Heart right ventricle (tissue), 16 donors: Measurements from ENCODE around the gene PPM1J. TPM values are rescaled to one million over a fixed set of nuclear protein-coding genes. Genes with fewer than 3 reads are reported as not detected.
A peak's percentile ranks its signal among the peaks of the same experiment; 100 is the strongest.

Experiments used
- ATAC-seq, 8 donors: fragments of 200-7000 bp; cut with Tn5 transposase; one replicate each; pipeline ENCODE4 v1.9.1; 2020; ENCODE audit warnings: mild to moderate bottlenecking in 8 of 8, moderate library complexity in 8 of 8, moderate number of reproducible peaks in 1 of 8
- DNase-seq, 2 donors: peaks; one replicate each; pipeline ENCODE4 v3.0.0-alpha.2; 2020
- H3K27ac ChIP-seq, 10 donors: fragments of 200-600 bp; sonication (generic) in 2 of 10; one replicate each; pipeline versions ENCODE4 v1.5.0 to v1.8.0; 2020 to 2022; ENCODE audit warnings: mild to moderate bottlenecking in 3 of 10
- H3K27me3 ChIP-seq, 7 donors: fragments of 200-600 bp; one replicate each; pipeline ENCODE4 v1.8.0; 2021 to 2022; ENCODE audit warnings: mild to moderate bottlenecking in 2 of 7
- H3K36me3 ChIP-seq, 9 donors: fragments of 200-600 bp; sonication (generic) in 1 of 9; one replicate each; pipeline versions ENCODE4 v1.5.0 to v1.8.0; 2020 to 2022; ENCODE audit warnings: mild to moderate bottlenecking in 2 of 9
- H3K4me1 ChIP-seq, 9 donors: fragments of 200-600 bp; sonication (generic) in 1 of 9; one replicate each; pipeline versions ENCODE4 v1.5.0 to v1.8.0; 2020 to 2022; ENCODE audit warnings: mild to moderate bottlenecking in 4 of 9
- H3K4me3 ChIP-seq, 10 donors: fragments of 200-600 bp; sonication (generic) in 2 of 10; one replicate each; pipeline versions ENCODE4 v1.5.0 to v1.8.0; 2020 to 2022; ENCODE audit warnings: mild to moderate bottlenecking in 7 of 10, moderate library complexity in 2 of 10
- H3K9me3 ChIP-seq, 11 donors: fragments of 200-600 bp in 10 of 11; sonication (generic) in 2 of 11; one replicate each; pipeline versions ENCODE4 v1.5.0 to v1.8.0; 2013 to 2022; ENCODE audit warnings: mild to moderate bottlenecking in 2 of 11, control low read depth in 1 of 11, moderate library complexity in 1 of 11
- CTCF ChIP-seq, 9 donors: fragments of 200-600 bp; sonication (generic) in 2 of 9; IDR thresholded peaks; one replicate each; pipeline versions ENCODE4 v1.5.0 to v1.8.0; 2021 to 2022; ENCODE audit warnings: antibody characterized with exemption in 9 of 9, mild to moderate bottlenecking in 5 of 9, moderate library complexity in 1 of 9
- WGBS, 2 donors: extraction: QIAGEN DNeasy Blood & Tissue Kit; methylation state at CpG; one replicate each; pipeline ENCODE4 v1.1.7; 2013; ENCODE audit warnings: inconsistent platforms in 1 of 2; 5-methylcytosine and 5-hydroxymethylcytosine counted together
- intact Hi-C, 10 donors: fragments of 100-400 bp; cut with DNase I; formaldehyde crosslinking; loops; one replicate each; pipeline versions ENCODE4 v1.11.1 to v1.14.2; 2022
- polyA plus RNA-seq, 2 donors: library from polyadenylated mRNA; stranded (reverse); fragments of 200-250 nt; gene quantifications; one replicate each; pipeline ENCODE4 v1.2.3, GENCODE V29; 2013
- total RNA-seq, 10 donors: library from RNA; stranded (reverse); fragmentation: NEBNext Ultra II Directional in 3 of 10; extraction: Animal tissue kit (Norgen Biotek cat#: 25700) in 3 of 10; gene quantifications; one replicate each; pipeline versions ENCODE4 v1.2.1 to v1.2.4, GENCODE V29; 2021 to 2023
- donor health status: Arrhythmogenic right ventricular cardiomyopathy.
- donor health status: ischemic (EF 13 %, LVEDD 7.1; RV severe dilation, severe dysfunction).
- donor health status: healthy with polysubstance abuse.
- donor health status: DM: no; HTN: yes; CAD: no.
- donor health status: DM: no; HTN: no; CAD: no.
- donor health status: ischemic (EF 25% LVEDD 6.9; RV normal size, moderate dysfunction).
- donor health status: ischemic (EF 25% LVEDD 5.7; RV mildly dilated, moderate dysfunction).
- donor health status: healthy.
- donor health status: DM: yes; HTN: yes; CAD: no.
- donor health status: Ischemic cardiomyopathy.
- donor health status: ischemic (EF 35%, LVEDD 5.7; RV mildly dilated, moderate dysfunction).
- donor health status: nonischemic (EF 11% LVEDD 7.7; RV severe dilation, severe dysfunction).
- donor health status: DM: yes; HTN: yes; CAD: no.
- donor health status: PGD.
- donor health status: ischemic (EF 29% LVEDD 5.4; RV normal size, mild dysfunction).
- donor health status: nonischemic (EF 23%, LVEDD 6.1; RV moderate dilation, normal function).

The PPM1J gene
- total and polyA plus RNA-seq, 12 donors = 2.4 to 11.0 (median 8.1) TPM

- H3K9me3 ChIP-seq = no peaks in the 10 kb centered on the region
- H3K4me1 ChIP-seq = peaks cover 2 to 35% (median 23%) of the 10 kb centered on the region in 9 donors
- DNase-seq (peak in 1 of 2 donors; percentile 58), ATAC-seq (peak in 6 of 8 donors; percentile 0 to 33 (median 13))
- H3K4me3 ChIP-seq = peak overlapping the region; percentile 55 to 81 (median 71)
- H3K36me3 ChIP-seq = no peaks in the 10 kb centered on the region
- WGBS, 2 donors = 1 to 2% methylated on average over 73 to 86 of the region's 86 CpGs
- peak in 3 of 9 donors; percentile 4 to 20 (median 16) for TF ChIP-seq CTCF (IDR thresholded peaks at IDR 0.05)
- peak overlapping the region in 8 of 10 donors; percentile 20 to 88 (median 62) for H3K27ac ChIP-seq
- peaks cover 0 to 25% (median 6%) of the 10 kb centered on the region in 7 donors for H3K27me3 ChIP-seq
- intact Hi-C loops = loop anchor here (2.0 to 10.0 kb wide), 13 partner anchors 88 to 963 kb away; partner anchors contain the start of genes LRIG2 (in 6 of the 10), SLC16A1 (in 3 of the 10), CAPZA1 (in 1 of the 10) and ST7L (in 1 of the 10)
Observed at GRCh38 chr1:112714313-112715263, 544 bp downstream of the PPM1J start.

- H3K4me3 ChIP-seq = peak overlapping the region; percentile 55 to 81 (median 71)
- H3K9me3 ChIP-seq = no peaks in the 10 kb centered on the region
- peaks cover 2 to 32% (median 23%) of the 10 kb centered on the region in 9 donors for H3K4me1 ChIP-seq
- ATAC-seq (peak in 1 of 8 donors; percentile 6), DNase-seq (no peak)
- H3K27ac ChIP-seq = peak overlapping the region in 7 of 10 donors; percentile 2 to 88 (median 61)
- 42 to 48% methylated on average over 14 of the region's 14 CpGs for WGBS, 2 donors
- no peak for TF ChIP-seq CTCF (IDR thresholded peaks at IDR 0.05)
- no peaks in the 10 kb centered on the region for H3K36me3 ChIP-seq
- intact Hi-C loops = loop anchor here in 8 of 10 donors (2.0 to 10.0 kb wide), 6 partner anchors 95 to 961 kb away; partner anchors contain the start of genes LRIG2 (in 5 of the 8), CAPZA1 (in 1 of the 8), SLC16A1 (in 1 of the 8) and ST7L (in 1 of the 8)
- H3K27me3 ChIP-seq = peaks cover 0 to 16% (median 0%) of the 10 kb centered on the region in 7 donors
Observed at GRCh38 chr1:112713466-112714312, 1.4 kb downstream of the PPM1J start.

DNA sequence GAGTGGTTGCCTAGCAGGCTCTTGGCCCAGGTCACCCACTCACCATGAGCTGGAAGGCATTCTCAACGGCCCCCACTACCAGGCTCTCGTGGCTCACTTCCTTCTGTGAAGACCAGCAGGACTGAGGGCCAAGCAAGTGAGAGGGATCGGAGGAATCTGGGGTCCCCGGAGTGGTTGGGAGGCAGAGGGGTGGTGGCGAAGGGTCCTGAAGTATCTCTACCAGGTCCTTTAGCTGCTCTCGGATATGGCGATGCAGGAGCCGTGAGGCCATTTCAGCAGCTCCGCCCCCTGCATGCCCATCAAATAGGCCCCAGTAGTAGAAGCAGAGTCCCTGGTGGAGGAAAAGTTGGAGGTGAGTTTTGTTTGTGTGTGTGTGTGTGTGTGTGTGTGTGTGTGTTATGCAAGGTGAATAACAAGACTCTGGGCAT lies 2.4 kb downstream of the PPM1J start:
- Histone ChIP-seq H3K4me3 (no peak overlapping the region), H3K4me1 (peaks cover under 1 to 30% (median 26%) of the 10 kb centered on the region in 9 donors), H3K27me3 (peaks cover 0 to 6% (median 0%) of the 10 kb centered on the region in 7 donors), H3K9me3 (no peaks in the 10 kb centered on the region), H3K36me3 (no peaks in the 10 kb centered on the region), H3K27ac (no peak overlapping the region)
- ATAC-seq = no peak
- DNase-seq = no peak
- WGBS, 2 donors = 85 to 90% methylated on average over 9 of the region's 9 CpGs
- intact Hi-C loops = loop anchor here in 7 of 10 donors (5.0 to 10.0 kb wide), 5 partner anchors 242 to 962 kb away; partner anchors contain the start of genes LRIG2 (in 5 of the 7) and SLC16A1 (in 1 of the 7)
- TF ChIP-seq CTCF (IDR thresholded peaks at IDR 0.05) = no peak
